ENCODE results near the gene SMIM7.

Gene SMIM7

DNA sequence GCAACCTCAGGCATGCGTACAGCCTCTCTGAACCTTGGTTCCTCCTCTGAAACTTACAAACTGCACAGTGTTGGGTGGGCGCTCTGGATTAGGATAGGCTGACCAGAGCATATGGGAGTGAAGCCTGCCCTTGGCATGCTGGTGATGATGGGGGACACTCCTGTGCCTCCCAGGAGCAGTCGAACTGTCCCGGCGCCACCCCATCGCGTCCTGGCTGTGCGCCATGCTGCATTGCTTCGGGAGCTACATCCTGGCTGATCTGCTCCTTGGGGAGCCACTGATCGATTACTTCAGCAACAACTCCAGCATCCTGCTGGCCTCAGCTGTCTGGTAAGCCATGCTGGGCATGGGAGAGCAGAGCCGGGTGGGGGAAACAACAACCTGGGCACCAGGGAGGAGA is 19.9 kb upstream of the SMIM7 start:
- Histone ChIP-seq H3K9me3 (ENCODE audit: control insufficient read depth, insufficient read depth, low read length) (no peaks in the 10 kb centered on the region), H3K79me2 (ENCODE audit: control insufficient read depth, low read length) (peaks cover 23% of the 10 kb centered on the region), H3F3A (ENCODE audit: control insufficient read depth, insufficient read depth) (0 out of 2 replicates have a peak, but pooled peaks cover 3% of the 10 kb centered on the region), H3K4me1 (ENCODE audit: control insufficient read depth, low read length) (no peaks in the 10 kb centered on the region), H3K36me3 (ENCODE audit: control insufficient read depth, low read length) (peaks cover 44% of the 10 kb centered on the region), H3K4me2 (ENCODE audit: low read length) (no peak overlapping the region), H3K27me3 (ENCODE audit: control insufficient read depth, low read length) (no peaks in the 10 kb centered on the region), H4K20me1 (ENCODE audit: control insufficient read depth, insufficient read depth, low read depth, low read length) (no peaks in the 10 kb centered on the region), H3K4me3 (ENCODE audit: low read length) (no peak overlapping the region), H3K9me2 (replicated peaks; ENCODE audit: control insufficient read depth, low read length) (no peaks in the 10 kb centered on the region), H3K27ac (ENCODE audit: low read depth, low read length) (no peak overlapping the region)
- TF ChIP-seq, protein P1, sequence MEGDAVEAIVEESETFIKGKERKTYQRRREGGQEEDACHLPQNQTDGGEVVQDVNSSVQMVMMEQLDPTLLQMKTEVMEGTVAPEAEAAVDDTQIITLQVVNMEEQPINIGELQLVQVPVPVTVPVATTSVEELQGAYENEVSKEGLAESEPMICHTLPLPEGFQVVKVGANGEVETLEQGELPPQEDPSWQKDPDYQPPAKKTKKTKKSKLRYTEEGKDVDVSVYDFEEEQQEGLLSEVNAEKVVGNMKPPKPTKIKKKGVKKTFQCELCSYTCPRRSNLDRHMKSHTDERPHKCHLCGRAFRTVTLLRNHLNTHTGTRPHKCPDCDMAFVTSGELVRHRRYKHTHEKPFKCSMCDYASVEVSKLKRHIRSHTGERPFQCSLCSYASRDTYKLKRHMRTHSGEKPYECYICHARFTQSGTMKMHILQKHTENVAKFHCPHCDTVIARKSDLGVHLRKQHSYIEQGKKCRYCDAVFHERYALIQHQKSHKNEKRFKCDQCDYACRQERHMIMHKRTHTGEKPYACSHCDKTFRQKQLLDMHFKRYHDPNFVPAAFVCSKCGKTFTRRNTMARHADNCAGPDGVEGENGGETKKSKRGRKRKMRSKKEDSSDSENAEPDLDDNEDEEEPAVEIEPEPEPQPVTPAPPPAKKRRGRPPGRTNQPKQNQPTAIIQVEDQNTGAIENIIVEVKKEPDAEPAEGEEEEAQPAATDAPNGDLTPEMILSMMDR (IDR thresholded peaks at IDR 0.05; ENCODE audit: low read depth, low read length, poor library complexity, severe bottlenecking), result no peak

DNA sequence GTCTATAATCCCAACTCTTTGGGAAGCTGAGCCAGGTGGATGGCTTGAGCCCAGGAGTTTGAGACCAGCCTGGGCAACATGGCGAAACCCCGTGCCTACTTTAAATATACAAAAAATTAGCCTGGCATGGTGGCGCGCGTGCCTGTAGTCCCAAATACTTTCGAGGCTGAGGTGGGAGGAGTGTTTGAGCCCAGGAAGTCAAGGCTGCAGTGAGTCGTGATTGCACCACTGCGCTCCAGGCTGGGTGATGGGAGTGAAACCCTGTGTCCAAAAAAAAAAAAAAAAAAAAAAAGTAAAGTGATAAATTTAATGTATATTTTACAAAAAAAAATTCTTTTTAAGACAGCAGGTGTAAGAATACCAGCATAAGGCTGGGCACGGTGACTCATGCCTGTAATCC is 18.6 kb upstream of the SMIM7 start:
- Histone ChIP-seq H4K20me1 (ENCODE audit: control insufficient read depth, insufficient read depth, low read depth, low read length) (no peaks in the 10 kb centered on the region), H3K4me3 (ENCODE audit: low read length) (no peak overlapping the region), H3K9me2 (replicated peaks; ENCODE audit: control insufficient read depth, low read length) (no peaks in the 10 kb centered on the region), H3K9me3 (ENCODE audit: control insufficient read depth, insufficient read depth, low read length) (no peaks in the 10 kb centered on the region), H3K79me2 (ENCODE audit: control insufficient read depth, low read length) (peaks cover 30% of the 10 kb centered on the region), H3K36me3 (ENCODE audit: control insufficient read depth, low read length) (peaks cover 47% of the 10 kb centered on the region), H3K27ac (ENCODE audit: low read depth, low read length) (no peak overlapping the region), H3F3A (ENCODE audit: control insufficient read depth, insufficient read depth) (no peaks in the 10 kb centered on the region), H3K27me3 (ENCODE audit: control insufficient read depth, low read length) (no peaks in the 10 kb centered on the region), H3K4me2 (ENCODE audit: low read length) (no peak overlapping the region), H3K4me1 (ENCODE audit: control insufficient read depth, low read length) (no peaks in the 10 kb centered on the region)
- no peak for TF ChIP-seq EZH2phosphoT487 (IDR thresholded peaks at IDR 0.05; ENCODE audit: borderline replicate concordance, low read length)
- TF ChIP-seq, protein P1 (IDR thresholded peaks at IDR 0.05; ENCODE audit: low read depth, low read length, poor library complexity, severe bottlenecking), result no peak

DNA sequence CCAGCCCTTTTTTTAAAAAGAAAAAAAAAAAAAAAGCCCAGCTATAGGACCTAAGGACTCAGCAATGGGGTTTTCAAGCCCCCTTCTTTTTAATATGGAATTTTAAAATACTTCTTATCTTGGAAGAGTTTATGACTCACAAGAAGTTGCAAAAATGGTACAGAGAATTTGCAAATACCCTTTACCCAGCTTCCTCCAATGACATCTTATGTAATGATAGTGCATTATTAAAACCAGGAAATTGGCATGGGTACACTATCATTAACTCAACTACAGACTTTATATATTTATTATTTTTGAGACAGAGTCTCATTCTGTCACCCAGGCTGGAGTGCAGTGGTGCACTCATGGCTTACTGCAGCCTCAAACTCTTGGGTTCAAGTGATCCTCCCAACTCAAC is 17.1 kb upstream of the SMIM7 start:
- no peaks in the 10 kb centered on the region for H3K9me3 ChIP-seq (ENCODE audit: control insufficient read depth, insufficient read depth, low read length)
- H3K27ac ChIP-seq (ENCODE audit: low read depth, low read length), result no peak overlapping the region
- H3K4me3 ChIP-seq (ENCODE audit: low read length), result no peak overlapping the region
- H3F3A ChIP-seq (ENCODE audit: control insufficient read depth, insufficient read depth), result no peaks in the 10 kb centered on the region
- peaks cover 41% of the 10 kb centered on the region for H3K79me2 ChIP-seq (ENCODE audit: control insufficient read depth, low read length)
- no peak overlapping the region for H3K4me2 ChIP-seq (ENCODE audit: low read length)
- TF ChIP-seq, protein P1 (IDR thresholded peaks at IDR 0.05; ENCODE audit: low read depth, low read length, poor library complexity, severe bottlenecking), result no peak
- TF ChIP-seq EZH2phosphoT487 (IDR thresholded peaks at IDR 0.05; ENCODE audit: borderline replicate concordance, low read length), result no peak
- H3K36me3 ChIP-seq (ENCODE audit: control insufficient read depth, low read length), result peaks cover 50% of the 10 kb centered on the region
- no peaks in the 10 kb centered on the region for H3K9me2 ChIP-seq (replicated peaks; ENCODE audit: control insufficient read depth, low read length)
- no peaks in the 10 kb centered on the region for H3K4me1 ChIP-seq (ENCODE audit: control insufficient read depth, low read length)
- no peaks in the 10 kb centered on the region for H3K27me3 ChIP-seq (ENCODE audit: control insufficient read depth, low read length)
- H4K20me1 ChIP-seq (ENCODE audit: control insufficient read depth, insufficient read depth, low read depth, low read length), result no peaks in the 10 kb centered on the region
